HCT116 (cell line): ENCODE results near the gene GNAO1.

Experiments
- EZH2phosphoT487 ChIP-seq: fragments of 200-600 bp; IDR thresholded peaks from 2 replicates; pipeline ENCODE4 v1.6.1; 2018; ENCODE audit warnings: antibody characterized with exemption, borderline replicate concordance
- ZFX ChIP-seq: fragments of 450-650 bp; IDR thresholded peaks from 2 replicates; pipeline ENCODE4 v1.6.1; 2017
- TF ChIP-seq, protein P1 (sequence below), 3 experiments: fragments of 200-600 bp in 1 of 3; sonication (generic) in 1 of 3; IDR thresholded peaks in 2 of 3; conservative IDR thresholded peaks in 1 of 3; 2 replicates each; pipeline ENCODE4 v1.5.1; 2012 to 2017; ENCODE audit warnings: low read depth in 2 of 3, low read length in 2 of 3, antibody characterized with exemption in 1 of 3, borderline replicate concordance in 1 of 3, control low read depth in 1 of 3, mild to moderate bottlenecking in 1 of 3, mixed read lengths in 1 of 3, mixed run types in 1 of 3, moderate library complexity in 1 of 3; ENCODE audit not compliant: insufficient read depth in 1 of 3

GRCh38 chr16:56265184-56265583, 73.9 kb downstream of the GNAO1 start:
- TF ChIP-seq, protein P1, sequence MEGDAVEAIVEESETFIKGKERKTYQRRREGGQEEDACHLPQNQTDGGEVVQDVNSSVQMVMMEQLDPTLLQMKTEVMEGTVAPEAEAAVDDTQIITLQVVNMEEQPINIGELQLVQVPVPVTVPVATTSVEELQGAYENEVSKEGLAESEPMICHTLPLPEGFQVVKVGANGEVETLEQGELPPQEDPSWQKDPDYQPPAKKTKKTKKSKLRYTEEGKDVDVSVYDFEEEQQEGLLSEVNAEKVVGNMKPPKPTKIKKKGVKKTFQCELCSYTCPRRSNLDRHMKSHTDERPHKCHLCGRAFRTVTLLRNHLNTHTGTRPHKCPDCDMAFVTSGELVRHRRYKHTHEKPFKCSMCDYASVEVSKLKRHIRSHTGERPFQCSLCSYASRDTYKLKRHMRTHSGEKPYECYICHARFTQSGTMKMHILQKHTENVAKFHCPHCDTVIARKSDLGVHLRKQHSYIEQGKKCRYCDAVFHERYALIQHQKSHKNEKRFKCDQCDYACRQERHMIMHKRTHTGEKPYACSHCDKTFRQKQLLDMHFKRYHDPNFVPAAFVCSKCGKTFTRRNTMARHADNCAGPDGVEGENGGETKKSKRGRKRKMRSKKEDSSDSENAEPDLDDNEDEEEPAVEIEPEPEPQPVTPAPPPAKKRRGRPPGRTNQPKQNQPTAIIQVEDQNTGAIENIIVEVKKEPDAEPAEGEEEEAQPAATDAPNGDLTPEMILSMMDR (IDR thresholded peaks at IDR 0.05 in 2 of 3, conservative IDR thresholded peaks at IDR 0.05 in 1 of 3; ENCODE audit: borderline replicate concordance in 1 of 3, insufficient read depth in 1 of 3, low read depth in 2 of 3, low read length in 2 of 3), result no peak
- TF ChIP-seq EZH2phosphoT487 (no peak), ZFX (no peak)
